Testis (tissue), 2 donors: ENCODE data around the gene UBAC1.

Source experiments
- CTCF ChIP-seq, 3 experiments: fragments of 450-650 bp in 2 of 3; fragments of 200-600 bp in 1 of 3; sonication (generic) in 1 of 3; IDR thresholded peaks; one replicate each; pipeline ENCODE4 v1.5.1; 2016 to 2019; ENCODE audit warnings: antibody characterized with exemption in 3 of 3, mild to moderate bottlenecking in 2 of 3, moderate library complexity in 1 of 3
- POLR2A ChIP-seq: fragments of 450-650 bp; IDR thresholded peaks from one replicate; pipeline ENCODE4 v1.6.1; 2017; ENCODE audit warnings: antibody characterized with exemption, mild to moderate bottlenecking, moderate library complexity

- TF ChIP-seq POLR2A: no peak
- no peak for TF ChIP-seq CTCF (IDR thresholded peaks at IDR 0.05)
Measured at GRCh38 chr9:135898634-135899407, 62.4 kb downstream of the UBAC1 start.
